ENCODE results near the gene CSMD2. TPM values are rescaled to one million over a fixed set of nuclear protein-coding genes. Genes with fewer than 3 reads are reported as not detected.

Gene CSMD2
- total and polyA plus RNA-seq, 2 experiments from 2014 or later = 5.3 to 16.6 TPM

DNA sequence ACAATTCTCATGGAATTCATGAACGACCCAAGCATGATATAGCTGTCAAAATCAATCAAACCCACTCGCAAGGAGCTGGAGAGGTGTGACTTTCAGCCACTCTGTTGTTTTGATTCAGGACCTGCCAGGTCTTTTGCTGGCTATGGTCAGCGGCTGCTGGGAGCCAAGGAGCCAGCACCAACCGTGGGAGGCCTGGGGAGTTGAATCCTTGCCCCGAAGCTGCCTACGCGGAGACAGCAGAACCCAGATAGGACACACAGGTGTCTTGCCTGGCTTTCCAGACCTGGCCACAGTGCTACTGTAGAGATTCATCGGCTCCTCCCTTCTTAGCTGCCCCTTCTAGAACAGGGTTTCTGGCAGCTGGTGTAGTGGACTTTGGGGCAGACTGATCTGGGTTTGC is 649.9 kb downstream of the CSMD2 start:
- ATAC-seq (no peak; the same call in 2 of the 3 replicates), DNase-seq (ENCODE audit: low spot score) (no peak)
- no peaks in the 10 kb centered on the region for H3K36me3 Mint-ChIP-seq (ENCODE audit: low read depth)
- Histone ChIP-seq H3K27ac (ENCODE audit: low read depth) (no peak overlapping the region), H3K79me2 (replicated peaks; ENCODE audit: insufficient read depth) (no peaks in the 10 kb centered on the region), H3K36me3 (ENCODE audit: insufficient read depth) (no peaks in the 10 kb centered on the region; the same call in 1 of the 2 replicates), H3K27me3 (ENCODE audit: insufficient read depth) (no peaks in the 10 kb centered on the region), H3F3A (replicated peaks; ENCODE audit: low read depth) (no peaks in the 10 kb centered on the region), H3K4me2 (no peak overlapping the region), H3K4me3 (no peak overlapping the region), H4K20me1 (replicated peaks; ENCODE audit: insufficient read depth) (no peaks in the 10 kb centered on the region), H3K9me2 (ENCODE audit: insufficient read depth) (no peaks in the 10 kb centered on the region), H3K4me1 (ENCODE audit: insufficient read depth) (no peaks in the 10 kb centered on the region), H2AFZ (no peak overlapping the region)
- H3K27ac Mint-ChIP-seq = no peak overlapping the region
- H3K4me3 Mint-ChIP-seq = no peak overlapping the region
- TF ChIP-seq STAT1 (IDR thresholded peaks at IDR 0.05; ENCODE audit: unreplicated experiment) = no peak
- no peak for TF ChIP-seq ZNF462 (CRISPR knock-in tag; IDR thresholded peaks at IDR 0.05)
- no peak for TF ChIP-seq ZNF114 (CRISPR knock-in tag; IDR thresholded peaks at IDR 0.05)
- TF ChIP-seq EZH2 (IDR thresholded peaks at IDR 0.05; ENCODE audit: low read depth, unreplicated experiment) = no peak
- TF ChIP-seq CREB1 (CRISPR knock-in tag; IDR thresholded peaks at IDR 0.05; ENCODE audit: low read depth) = no peak
- TF ChIP-seq ZNF331 (CRISPR knock-in tag; IDR thresholded peaks at IDR 0.05; ENCODE audit: low read depth) = no peak
- TF ChIP-seq, protein P1, sequence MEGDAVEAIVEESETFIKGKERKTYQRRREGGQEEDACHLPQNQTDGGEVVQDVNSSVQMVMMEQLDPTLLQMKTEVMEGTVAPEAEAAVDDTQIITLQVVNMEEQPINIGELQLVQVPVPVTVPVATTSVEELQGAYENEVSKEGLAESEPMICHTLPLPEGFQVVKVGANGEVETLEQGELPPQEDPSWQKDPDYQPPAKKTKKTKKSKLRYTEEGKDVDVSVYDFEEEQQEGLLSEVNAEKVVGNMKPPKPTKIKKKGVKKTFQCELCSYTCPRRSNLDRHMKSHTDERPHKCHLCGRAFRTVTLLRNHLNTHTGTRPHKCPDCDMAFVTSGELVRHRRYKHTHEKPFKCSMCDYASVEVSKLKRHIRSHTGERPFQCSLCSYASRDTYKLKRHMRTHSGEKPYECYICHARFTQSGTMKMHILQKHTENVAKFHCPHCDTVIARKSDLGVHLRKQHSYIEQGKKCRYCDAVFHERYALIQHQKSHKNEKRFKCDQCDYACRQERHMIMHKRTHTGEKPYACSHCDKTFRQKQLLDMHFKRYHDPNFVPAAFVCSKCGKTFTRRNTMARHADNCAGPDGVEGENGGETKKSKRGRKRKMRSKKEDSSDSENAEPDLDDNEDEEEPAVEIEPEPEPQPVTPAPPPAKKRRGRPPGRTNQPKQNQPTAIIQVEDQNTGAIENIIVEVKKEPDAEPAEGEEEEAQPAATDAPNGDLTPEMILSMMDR (conservative IDR thresholded peaks at IDR 0.05; ENCODE audit: low read depth in 2 of 2) = no peak
- TF ChIP-seq EZH2phosphoT487 (IDR thresholded peaks at IDR 0.05; ENCODE audit: unreplicated experiment) = no peak
- H3K9me3 Mint-ChIP-seq = peaks cover 12% of the 10 kb centered on the region
- H3K27me3 Mint-ChIP-seq (ENCODE audit: insufficient read depth, low read depth, poor library complexity) = peaks cover 4% of the 10 kb centered on the region
- H3K4me1 Mint-ChIP-seq = peaks cover 21% of the 10 kb centered on the region
